LHCN-M2 (cell line): ENCODE data around the gene CACNA2D4. TPM values are rescaled to one million over a fixed set of nuclear protein-coding genes. Genes with fewer than 3 reads are reported as not detected.

Source experiments
- total RNA-seq: library from RNA; depleted of rRNA; stranded (reverse); fragments of >200 nt; gene quantifications from 2 replicates; pipeline ENCODE4 v1.2.3, GENCODE V29; 2014; rRNA removed

CACNA2D4 gene
- total RNA-seq, 1 experiment from 2014 or later: not detected

Other genes with a start within 250 kb of the CACNA2D4 start
- 22.1 and 26.3 TPM in 2 replicates for gene ADIPOR2, start 227.6 kb downstream of the CACNA2D4 start, total RNA-seq
- gene LRTM2, start 98.1 kb downstream of the CACNA2D4 start, total RNA-seq: not detected in 2 replicates
- 17.2 and 20.8 TPM in 2 replicates for gene DCP1B, start 85.8 kb upstream of the CACNA2D4 start, total RNA-seq
- 0.13 and 0.57 TPM in 2 replicates for gene CACNA1C, start 134.3 kb upstream of the CACNA2D4 start, total RNA-seq